Chondrocyte (in vitro differentiated cells): Measurements from ENCODE around the gene OCA2. TPM values are rescaled to one million over a fixed set of nuclear protein-coding genes. Genes with fewer than 3 reads are reported as not detected.

Experiments used
- DNase-seq: peaks from one replicate; pipeline ENCODE4 v3.0.0; 2021; ENCODE audit warnings: mixed read lengths, low spot score
- H3K27ac Mint-ChIP-seq: one replicate; pipeline ENCODE4 v1.8.0; 2021; ENCODE audit warnings: mild to moderate bottlenecking, moderate library complexity, mixed read lengths; ENCODE audit not compliant: unreplicated experiment
- H3K27me3 Mint-ChIP-seq: 2 replicates; pipeline ENCODE4 v1.8.0; 2021; ENCODE audit warnings: low read depth, mixed read lengths
- H3K36me3 Mint-ChIP-seq: 2 replicates; pipeline ENCODE4 v1.8.0; 2021; ENCODE audit warnings: low read depth, mixed read lengths
- H3K4me1 Mint-ChIP-seq: 2 replicates; pipeline ENCODE4 v1.8.0; 2021; ENCODE audit warnings: low read depth, mild to moderate bottlenecking, mixed read lengths
- H3K4me3 Mint-ChIP-seq: one replicate; pipeline ENCODE4 v1.8.0; 2021; ENCODE audit warnings: mild to moderate bottlenecking, moderate library complexity, mixed read lengths; ENCODE audit not compliant: unreplicated experiment
- H3K9me3 Mint-ChIP-seq: 2 replicates; pipeline ENCODE4 v1.8.0; 2021; ENCODE audit warnings: low read depth, mixed read lengths
- total RNA-seq: library from RNA; stranded (reverse); gene quantifications from 3 replicates; pipeline ENCODE4 v1.2.1, GENCODE V29; 2021
- TF ChIP-seq, protein P1 (sequence below): fragments of 200-600 bp; sonication (generic); IDR thresholded peaks from 2 replicates; pipeline ENCODE4 v1.5.0; 2021; ENCODE audit warnings: antibody characterized with exemption, mild to moderate bottlenecking, moderate library complexity

Gene OCA2
- total RNA-seq, 1 donor from 2014 or later, result 0.75 TPM

DNA sequence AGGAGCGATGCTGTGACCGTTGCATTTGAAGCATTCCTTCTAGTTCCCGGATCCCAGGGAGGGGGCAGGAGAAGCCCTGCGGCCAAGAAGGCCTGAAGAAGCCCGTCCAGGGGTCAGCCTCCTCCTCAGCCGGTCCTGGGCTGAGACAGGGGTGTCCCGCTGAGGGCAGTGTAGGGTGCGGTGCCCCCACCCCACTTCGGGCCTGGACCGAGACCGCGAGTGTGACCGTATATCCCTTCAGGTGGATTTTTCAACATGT is 2.8 kb downstream of the OCA2 start:
- no peaks in the 10 kb centered on the region for H3K27me3 Mint-ChIP-seq
- peak overlapping the region; percentile 88 for H3K4me3 Mint-ChIP-seq
- peak overlapping the region; percentile 92 for H3K27ac Mint-ChIP-seq
- peaks cover 2% of the 10 kb centered on the region for H3K9me3 Mint-ChIP-seq
- TF ChIP-seq, protein P1, sequence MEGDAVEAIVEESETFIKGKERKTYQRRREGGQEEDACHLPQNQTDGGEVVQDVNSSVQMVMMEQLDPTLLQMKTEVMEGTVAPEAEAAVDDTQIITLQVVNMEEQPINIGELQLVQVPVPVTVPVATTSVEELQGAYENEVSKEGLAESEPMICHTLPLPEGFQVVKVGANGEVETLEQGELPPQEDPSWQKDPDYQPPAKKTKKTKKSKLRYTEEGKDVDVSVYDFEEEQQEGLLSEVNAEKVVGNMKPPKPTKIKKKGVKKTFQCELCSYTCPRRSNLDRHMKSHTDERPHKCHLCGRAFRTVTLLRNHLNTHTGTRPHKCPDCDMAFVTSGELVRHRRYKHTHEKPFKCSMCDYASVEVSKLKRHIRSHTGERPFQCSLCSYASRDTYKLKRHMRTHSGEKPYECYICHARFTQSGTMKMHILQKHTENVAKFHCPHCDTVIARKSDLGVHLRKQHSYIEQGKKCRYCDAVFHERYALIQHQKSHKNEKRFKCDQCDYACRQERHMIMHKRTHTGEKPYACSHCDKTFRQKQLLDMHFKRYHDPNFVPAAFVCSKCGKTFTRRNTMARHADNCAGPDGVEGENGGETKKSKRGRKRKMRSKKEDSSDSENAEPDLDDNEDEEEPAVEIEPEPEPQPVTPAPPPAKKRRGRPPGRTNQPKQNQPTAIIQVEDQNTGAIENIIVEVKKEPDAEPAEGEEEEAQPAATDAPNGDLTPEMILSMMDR, result no peak
- no peak for DNase-seq
- peaks cover 35% of the 10 kb centered on the region for H3K4me1 Mint-ChIP-seq
- H3K36me3 Mint-ChIP-seq, result no peaks in the 10 kb centered on the region

DNA sequence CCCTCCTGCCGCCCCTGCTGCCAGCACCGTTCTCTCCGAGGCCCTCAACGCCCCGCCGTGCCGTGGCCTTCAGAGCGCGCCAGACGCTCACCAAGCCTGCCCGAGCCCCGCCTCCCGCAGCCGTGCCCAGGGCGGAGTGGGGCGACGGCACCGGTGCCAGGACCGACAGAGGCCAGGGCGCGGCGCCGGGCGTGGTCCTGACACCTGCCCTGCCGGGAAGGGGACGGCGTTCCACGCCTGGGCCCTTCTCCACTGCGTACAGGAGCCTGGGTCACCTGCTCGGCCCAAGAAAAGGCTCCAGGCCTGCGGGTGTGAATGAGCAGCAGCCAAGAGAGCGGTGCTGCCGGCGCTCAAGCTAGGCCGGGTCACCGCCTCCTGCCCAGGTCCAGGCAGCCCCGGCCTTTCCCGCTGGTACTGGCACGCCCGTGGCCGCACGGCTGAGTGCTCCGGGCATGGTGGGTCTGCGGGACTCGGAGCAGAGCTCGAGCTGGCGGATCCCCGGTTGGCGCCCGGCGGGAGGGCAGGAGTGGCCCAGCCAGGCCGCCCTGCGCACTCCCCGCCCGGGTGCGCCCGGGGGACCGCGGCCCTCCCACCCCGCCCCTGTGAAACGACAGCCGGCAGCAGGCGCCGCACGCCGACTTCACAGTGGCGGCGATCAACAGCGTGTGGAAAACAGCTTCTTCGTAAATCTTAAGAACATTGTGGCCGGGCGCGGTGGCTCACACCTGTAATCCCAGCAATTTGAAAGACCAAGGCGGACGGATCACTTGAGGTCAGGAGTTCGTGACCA is 4.2 kb downstream of the OCA2 start:
- H3K4me3 Mint-ChIP-seq, result peak overlapping the region; percentile 88
- DNase-seq, result no peak
- peaks cover 34% of the 10 kb centered on the region for H3K4me1 Mint-ChIP-seq
- H3K27me3 Mint-ChIP-seq, result no peaks in the 10 kb centered on the region
- peaks cover 14% of the 10 kb centered on the region for H3K9me3 Mint-ChIP-seq
- H3K36me3 Mint-ChIP-seq, result peaks cover 6% of the 10 kb centered on the region
- peak overlapping the region; percentile 14 for H3K27ac Mint-ChIP-seq
- TF ChIP-seq, protein P1, result no peak

DNA sequence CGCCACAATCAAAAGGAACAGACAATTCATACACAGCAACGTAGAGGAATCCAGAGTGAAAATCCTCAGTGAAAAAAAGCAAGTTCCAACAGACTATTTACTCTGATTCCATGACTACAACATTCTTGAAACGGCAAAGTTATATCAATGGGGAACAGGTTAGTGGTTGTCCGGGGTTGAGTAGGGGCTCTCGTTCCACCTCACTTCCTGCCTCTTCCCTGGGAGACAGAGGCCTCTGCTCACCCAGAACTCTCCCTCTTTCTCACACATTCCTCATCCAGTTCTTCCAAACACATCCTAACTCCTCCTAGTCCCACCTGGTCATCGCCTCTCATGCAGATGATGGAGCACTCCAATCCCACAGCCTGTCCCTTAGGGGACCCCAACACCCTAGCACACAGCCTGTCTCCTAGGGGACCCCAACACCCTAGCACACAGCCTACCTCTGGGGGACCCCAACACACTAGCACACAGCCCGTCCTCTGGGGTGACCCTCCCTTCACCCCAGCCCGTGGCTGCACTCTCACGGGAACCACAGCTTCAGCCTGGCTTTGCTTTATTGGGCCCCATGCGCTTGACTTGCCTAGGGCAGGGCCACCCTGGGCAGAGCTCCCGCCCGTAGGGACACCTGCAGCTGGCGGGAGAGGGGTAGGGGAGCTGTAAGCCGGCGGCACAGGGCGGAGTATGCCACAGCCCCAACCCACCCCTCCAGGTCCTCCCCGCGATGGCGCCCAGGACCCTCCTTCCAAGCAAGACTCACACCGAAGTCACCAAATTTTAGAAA is 5.2 kb downstream of the OCA2 start:
- TF ChIP-seq, protein P1, result no peak
- H3K4me1 Mint-ChIP-seq, result peaks cover 27% of the 10 kb centered on the region
- H3K36me3 Mint-ChIP-seq, result peaks cover 6% of the 10 kb centered on the region
- H3K4me3 Mint-ChIP-seq, result no peak overlapping the region
- H3K27me3 Mint-ChIP-seq, result no peaks in the 10 kb centered on the region
- peaks cover 14% of the 10 kb centered on the region for H3K9me3 Mint-ChIP-seq
- DNase-seq, result no peak
- H3K27ac Mint-ChIP-seq, result no peak overlapping the region

DNA sequence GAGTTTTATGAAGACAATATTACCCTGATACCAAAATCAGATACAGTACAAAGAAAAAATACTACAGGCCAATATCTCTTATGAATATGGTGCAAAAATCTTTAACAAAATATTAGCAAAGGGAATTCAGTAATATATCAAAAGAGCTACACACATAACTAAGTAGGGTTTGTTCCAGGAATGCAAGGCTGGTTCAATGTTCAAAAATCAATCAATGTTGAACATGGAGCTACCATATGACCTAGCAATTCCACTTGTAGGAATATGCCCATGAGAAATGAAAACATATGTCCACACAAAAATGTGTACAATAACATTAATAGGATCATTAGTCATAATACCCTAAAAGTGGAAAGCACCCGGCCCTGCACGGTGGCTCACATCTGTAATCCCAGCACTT is 7.8 kb downstream of the OCA2 start:
- peaks cover 2% of the 10 kb centered on the region for H3K27me3 Mint-ChIP-seq
- peaks cover 8% of the 10 kb centered on the region for H3K36me3 Mint-ChIP-seq

DNA sequence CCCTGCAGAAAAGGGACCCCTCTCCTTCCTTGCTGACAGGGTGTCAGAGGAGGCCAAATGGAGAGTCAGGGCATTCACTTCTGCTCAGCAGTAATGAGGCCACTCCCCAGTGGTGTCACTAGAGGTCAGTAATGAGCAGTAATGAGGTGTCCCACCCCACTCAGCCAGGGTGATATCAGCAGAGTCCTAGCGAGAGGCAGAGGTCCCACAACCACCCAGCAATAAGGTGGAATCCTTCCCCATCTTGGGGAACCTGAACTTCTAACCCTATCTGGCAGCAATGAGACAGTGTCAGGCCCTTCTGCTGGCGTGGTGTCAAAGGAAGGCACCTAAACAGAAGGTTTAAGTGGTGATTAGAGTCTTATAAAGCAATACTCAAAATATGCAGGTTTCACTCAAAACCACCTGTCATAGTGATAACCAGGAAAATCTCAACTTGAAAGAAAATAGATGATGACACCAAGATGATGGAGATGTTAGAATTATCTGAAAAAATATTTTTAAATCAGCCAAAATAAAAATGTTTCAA is 12.9 kb downstream of the OCA2 start:
- Mint-ChIP-seq H3K4me1 (peaks cover 2% of the 10 kb centered on the region), H3K27me3 (peaks cover 2% of the 10 kb centered on the region), H3K9me3 (peaks cover 19% of the 10 kb centered on the region), H3K27ac (no peak overlapping the region), H3K4me3 (no peak overlapping the region), H3K36me3 (peaks cover 11% of the 10 kb centered on the region)
- no peak for DNase-seq
- TF ChIP-seq, protein P1, result peak; percentile 81

More for the DNA sequence above, 7.8 kb downstream of the OCA2 start:
- Mint-ChIP-seq H3K4me1 (peaks cover 11% of the 10 kb centered on the region), H3K4me3 (no peak overlapping the region), H3K9me3 (peaks cover 19% of the 10 kb centered on the region), H3K27ac (no peak overlapping the region)
- TF ChIP-seq, protein P1, result no peak
- DNase-seq, result no peak
